ENCODE results near the gene TKFC. TPM values are rescaled to one million over a fixed set of nuclear protein-coding genes. Genes with fewer than 3 reads are reported as not detected.

Gene TKFC
- polyA plus RNA-seq, 1 experiment: 37.6 TPM

DNA sequence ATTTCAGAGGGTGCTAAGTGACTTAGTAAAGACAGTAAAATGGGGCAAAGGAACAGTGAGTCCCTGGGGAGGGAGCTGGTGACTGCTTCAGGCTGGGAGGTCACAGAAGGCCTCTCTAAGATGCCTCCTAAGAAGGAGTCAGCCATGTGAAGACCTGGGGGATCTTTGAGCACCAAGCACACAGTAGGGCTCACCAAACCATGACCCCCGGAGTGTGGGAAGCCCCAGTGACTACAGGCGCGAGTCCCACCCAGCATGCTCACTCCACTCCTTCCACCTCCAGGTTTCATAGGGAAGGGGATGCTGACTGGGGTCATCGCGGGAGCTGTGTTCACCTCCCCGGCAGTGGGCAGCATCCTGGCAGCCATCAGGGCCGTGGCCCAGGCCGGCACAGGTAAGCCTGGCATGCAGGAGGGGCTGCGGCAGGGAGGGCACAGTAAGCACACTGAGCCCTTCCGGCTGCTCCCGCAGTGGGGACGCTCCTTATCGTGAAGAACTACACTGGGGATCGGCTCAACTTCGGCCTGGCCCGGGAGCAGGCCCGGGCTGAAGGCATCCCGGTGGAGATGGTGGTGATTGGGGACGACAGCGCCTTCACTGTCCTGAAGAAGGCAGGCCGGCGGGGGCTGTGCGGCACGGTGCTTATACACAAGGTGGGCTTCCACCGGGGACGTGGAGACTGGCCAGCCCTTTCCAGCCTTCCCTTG lies 5.9 kb downstream of the TKFC start:
- Histone ChIP-seq H3K4me3 (ENCODE audit: low read depth, low read length) (no peak overlapping the region), H3K27me3 (ENCODE audit: control insufficient read depth, insufficient read depth, low read length) (no peaks in the 10 kb centered on the region), H3K36me3 (ENCODE audit: control insufficient read depth, insufficient read depth, low read length) (peaks cover 2% of the 10 kb centered on the region)
- no peak for DNase-seq (ENCODE audit: low read depth)
- ChIA-PET CTCF (interaction anchor here (0.6 to 10.9 kb wide), 5 partner anchors 17 to 299 kb away, joined by 3 to 374 read pairs (median 3); partner anchors contain the start of gene TMEM216), POLR2A (no interaction called here)
- TF ChIP-seq CTCF (IDR thresholded peaks at IDR 0.05; ENCODE audit: insufficient read depth, low read depth, low read length): no peak

DNA sequence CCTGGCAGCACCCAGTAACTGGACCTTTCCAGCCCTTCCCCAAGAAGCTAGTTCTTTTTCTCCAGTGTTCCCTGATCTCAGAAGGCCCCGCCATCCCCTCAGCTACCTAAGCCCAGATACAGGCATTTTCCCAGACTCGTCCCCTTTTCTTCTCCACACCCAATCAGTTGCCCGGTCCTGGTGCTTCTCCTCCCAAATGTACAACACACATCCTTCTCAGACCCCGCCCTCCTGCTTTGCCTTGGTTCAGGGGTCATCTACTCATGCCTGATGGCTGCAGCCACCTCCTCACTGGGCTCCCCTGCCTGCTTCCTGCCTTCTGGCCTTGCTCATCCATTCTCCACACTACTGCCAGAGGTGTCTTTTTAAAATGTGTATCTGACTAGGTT lies 6.5 kb downstream of the TKFC start:
- Histone ChIP-seq H3K36me3 (ENCODE audit: control insufficient read depth, insufficient read depth, low read length) (peaks cover 2% of the 10 kb centered on the region), H3K4me3 (ENCODE audit: low read depth, low read length) (no peak overlapping the region), H3K27me3 (ENCODE audit: control insufficient read depth, insufficient read depth, low read length) (no peaks in the 10 kb centered on the region)
- ChIA-PET CTCF (interaction anchor here (0.6 to 10.9 kb wide), 6 partner anchors 16 to 298 kb away, joined by 3 to 374 read pairs (median 3); partner anchors contain the start of gene TMEM216), POLR2A (no interaction called here)
- DNase-seq (ENCODE audit: low read depth): no peak
- TF ChIP-seq CTCF (IDR thresholded peaks at IDR 0.05; ENCODE audit: insufficient read depth, low read depth, low read length): no peak

GRCh38 chr11:61340979-61341378 lies 8.0 kb downstream of the TKFC start:
- Histone ChIP-seq H3K27me3 (ENCODE audit: control insufficient read depth, insufficient read depth, low read length) (no peaks in the 10 kb centered on the region), H3K36me3 (ENCODE audit: control insufficient read depth, insufficient read depth, low read length) (peaks cover 2% of the 10 kb centered on the region), H3K4me3 (ENCODE audit: low read depth, low read length) (no peak overlapping the region)
- no peak for TF ChIP-seq CTCF (IDR thresholded peaks at IDR 0.05; ENCODE audit: insufficient read depth, low read depth, low read length)
- DNase-seq (ENCODE audit: low read depth): no peak
- POLR2A ChIA-PET: no interaction called here
- CTCF ChIA-PET: interaction anchor here (1.2 to 10.9 kb wide), 2 partner anchors 42 to 50 kb away, joined by 3 to 374 read pairs; no protein-coding TSS in a partner anchor

GRCh38 chr11:61341706-61342105 lies 8.7 kb downstream of the TKFC start:
- Histone ChIP-seq H3K27me3 (ENCODE audit: control insufficient read depth, insufficient read depth, low read length) (no peaks in the 10 kb centered on the region), H3K36me3 (ENCODE audit: control insufficient read depth, insufficient read depth, low read length) (peaks cover 4% of the 10 kb centered on the region), H3K4me3 (ENCODE audit: low read depth, low read length) (no peak overlapping the region)
- TF ChIP-seq CTCF (IDR thresholded peaks at IDR 0.05; ENCODE audit: insufficient read depth, low read depth, low read length): no peak
- CTCF ChIA-PET: interaction anchor here (0.5 to 10.9 kb wide), 3 partner anchors 24 to 49 kb away, joined by 3 to 374 read pairs (median 4); no protein-coding TSS in a partner anchor
- POLR2A ChIA-PET: no interaction called here
- DNase-seq (ENCODE audit: low read depth): no peak

DNA sequence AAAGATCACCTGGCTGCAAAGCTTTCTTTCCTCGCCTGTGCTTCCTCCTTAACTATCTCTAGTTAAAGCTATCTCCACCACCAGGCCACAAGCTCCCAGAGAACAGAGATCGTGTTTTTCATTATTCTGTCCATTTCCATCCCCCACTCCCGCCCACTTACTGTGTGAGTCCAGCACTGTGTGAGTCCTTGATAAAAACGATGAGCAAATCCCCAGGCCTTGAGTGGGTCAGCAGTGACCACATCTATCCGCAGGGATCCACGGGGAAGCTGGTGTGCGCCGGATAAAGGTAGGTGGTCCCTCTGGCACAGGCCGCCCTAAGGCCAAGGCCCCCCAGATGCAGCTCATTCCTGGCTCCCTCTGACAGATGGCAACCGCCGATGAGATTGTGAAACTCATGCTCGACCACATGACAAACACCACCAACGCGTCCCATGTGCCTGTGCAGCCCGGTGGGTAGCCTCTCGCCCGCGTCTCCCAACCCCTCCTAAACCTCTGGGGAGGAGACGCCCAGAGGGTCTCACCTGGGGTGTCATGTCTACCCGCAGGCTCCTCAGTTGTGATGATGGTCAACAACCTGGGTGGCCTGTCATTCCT lies 9.3 kb downstream of the TKFC start:
- Histone ChIP-seq H3K4me3 (ENCODE audit: low read depth, low read length) (no peak overlapping the region), H3K36me3 (ENCODE audit: control insufficient read depth, insufficient read depth, low read length) (peaks cover 4% of the 10 kb centered on the region), H3K27me3 (ENCODE audit: control insufficient read depth, insufficient read depth, low read length) (no peaks in the 10 kb centered on the region)
- no peak for TF ChIP-seq CTCF (IDR thresholded peaks at IDR 0.05; ENCODE audit: insufficient read depth, low read depth, low read length)
- ChIA-PET POLR2A (no interaction called here), CTCF (interaction anchor here (0.5 to 10.9 kb wide), 3 partner anchors 23 to 49 kb away, joined by 3 to 374 read pairs (median 4); no protein-coding TSS in a partner anchor)
- no peak for DNase-seq (ENCODE audit: low read depth)
